Esophagus (tissue), 2 donors: ENCODE data around the gene FAM161B. TPM values are rescaled to one million over a fixed set of nuclear protein-coding genes. Genes with fewer than 3 reads are reported as not detected.
A peak's percentile ranks its signal among the peaks of the same experiment; 100 is the strongest.
"Not testable (repeated sequence)": the region's sequence is repeated elsewhere in the genome, so short reads cannot be mapped to it uniquely, and the experiment has no call there.

ENCODE experiments used
- H3K27ac ChIP-seq, 2 donors: one replicate each; pipeline ENCODE4 v1.5.1; 2013; ENCODE audit warnings: low read depth in 2 of 2, mild to moderate bottlenecking in 2 of 2, inconsistent platforms in 1 of 2, low read length in 1 of 2, moderate library complexity in 1 of 2
- H3K27me3 ChIP-seq, 2 donors: one replicate each; pipeline ENCODE4 v1.6.1; 2013; ENCODE audit warnings: low read length in 2 of 2, control low read depth in 1 of 2, mild to moderate bottlenecking in 1 of 2; ENCODE audit not compliant: insufficient read depth in 2 of 2, control insufficient read depth in 1 of 2
- H3K36me3 ChIP-seq, 2 donors: one replicate each; pipeline ENCODE4 v1.6.1; 2013; ENCODE audit warnings: low read length in 1 of 2; ENCODE audit not compliant: control insufficient read depth in 2 of 2, insufficient read depth in 2 of 2
- H3K4me1 ChIP-seq, 2 donors: one replicate each; pipeline ENCODE4 v1.6.1; 2013; ENCODE audit warnings: low read length in 1 of 2; ENCODE audit not compliant: control insufficient read depth in 2 of 2, insufficient read depth in 2 of 2
- H3K4me3 ChIP-seq, 2 donors: one replicate each; pipeline ENCODE4 v1.5.1; 2013; ENCODE audit warnings: low read length in 2 of 2, mild to moderate bottlenecking in 2 of 2, low read depth in 1 of 2, moderate library complexity in 1 of 2
- H3K9me3 ChIP-seq, 2 donors: one replicate each; pipeline ENCODE4 v1.6.1; 2013; ENCODE audit warnings: mild to moderate bottlenecking in 2 of 2, low read depth in 1 of 2, low read length in 1 of 2, moderate library complexity in 1 of 2; ENCODE audit not compliant: control insufficient read depth in 2 of 2, insufficient read depth in 1 of 2
- WGBS, 2 donors: extraction: QIAGEN DNeasy Blood & Tissue Kit; methylation state at CpG; one replicate each; pipeline ENCODE4 v1.1.7; 2013; 5-methylcytosine and 5-hydroxymethylcytosine counted together
- polyA plus RNA-seq, 2 donors: library from polyadenylated mRNA; stranded (reverse); fragments of 200-250 nt; gene quantifications; one replicate each; pipeline ENCODE4 v1.2.3, GENCODE V29; 2013
- donor health status: healthy with polysubstance abuse.
- donor health status: Bipolar disorder and iron deficiency.

Gene FAM161B
- 1 to 10 TPM; 1.6 to 1.9 TPM for polyA plus RNA-seq

DNA sequence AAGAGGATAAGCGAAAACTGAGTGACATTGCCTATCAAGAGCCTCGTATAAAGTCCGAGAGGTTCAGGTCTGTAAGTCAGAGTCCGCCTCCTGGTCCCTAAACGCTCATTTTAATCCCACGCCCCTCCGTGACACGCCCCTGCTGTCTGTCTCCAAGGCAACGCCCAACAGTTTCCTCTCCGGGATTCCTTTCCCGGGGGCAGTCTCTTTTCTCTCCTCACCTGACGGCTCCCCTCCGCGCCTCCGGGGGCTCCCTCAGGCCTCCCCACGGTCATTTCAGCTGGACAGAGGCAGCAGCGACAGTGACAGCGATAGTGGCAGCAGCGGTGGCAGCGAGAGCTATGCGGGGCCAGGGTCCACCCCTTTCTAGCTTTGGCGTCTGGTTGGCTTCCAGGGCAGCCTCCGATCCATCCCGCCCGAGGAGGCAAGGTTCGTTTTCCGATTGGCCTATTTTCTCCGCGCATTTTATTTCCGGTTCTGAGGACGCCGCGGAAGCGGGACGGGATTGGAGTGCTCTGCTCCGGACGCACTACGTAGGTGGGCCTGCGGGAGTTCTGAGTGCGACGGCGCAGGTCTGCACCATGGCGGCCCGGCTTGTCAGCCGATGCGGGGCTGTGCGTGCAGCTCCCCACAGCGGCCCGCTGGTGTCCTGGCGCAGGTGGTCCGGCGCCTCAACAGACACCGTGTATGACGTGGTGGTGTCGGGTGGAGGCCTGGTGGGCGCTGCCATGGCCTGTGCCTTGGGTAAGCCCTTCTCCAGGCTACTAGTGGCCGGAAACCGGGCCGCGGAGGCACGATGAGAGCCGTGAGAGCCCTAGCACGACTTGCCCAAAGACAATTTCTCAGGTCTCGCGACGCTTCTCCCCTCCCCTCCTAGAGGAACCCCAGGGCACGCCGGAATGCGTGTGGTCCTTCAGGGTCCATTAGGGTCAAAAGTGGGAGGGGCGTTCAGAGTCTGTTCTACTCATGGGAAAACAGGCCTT lies at the start of gene FAM161B, which contains the start of gene COQ6:
Gene FAM161B (minus strand): TSS at position 343 of the 983 bp plus-strand sequence. CDS start 68 bp downstream, at position 275.
Gene COQ6 (plus strand): TSS at position 551 of the 983 bp plus-strand sequence. CDS start 31 bp downstream, at position 582.
- H3K4me3 ChIP-seq, result peak within 1 kb of the TSS; percentile 88 to 94
- H3K9me3 ChIP-seq, result no peaks in the 10 kb centered on the region
- peak within 1 kb of the TSS; percentile 93 to 99 for H3K27ac ChIP-seq
- WGBS, 2 donors, result 0 to 1% methylated on average over 70 of the region's 70 CpGs
- H3K27me3 ChIP-seq, result no peaks in the 10 kb centered on the region
- H3K36me3 ChIP-seq, result peaks cover 0 to 8% of the 10 kb centered on the region in 2 donors
- H3K4me1 ChIP-seq, result peaks cover 0 to 2% of the 10 kb centered on the region in 2 donors

- Histone ChIP-seq H3K27me3 (no peaks in the 10 kb centered on the region), H3K36me3 (no peaks in the 10 kb centered on the region), H3K4me1 (no peaks in the 10 kb centered on the region), H3K4me3 (no peak overlapping the region), H3K9me3 (no peaks in the 10 kb centered on the region), H3K27ac (no peak overlapping the region)
- WGBS, 2 donors, result 73 to 91% methylated on average over 2 of the region's 2 CpGs
Observed at GRCh38 chr14:73998726-73999125, 48.8 kb upstream of the FAM161B start.

GRCh38 chr14:73997944-73998447 lies 48.1 kb upstream of the FAM161B start:
- Histone ChIP-seq H3K4me3 (no peak overlapping the region), H3K27ac (no peak overlapping the region), H3K27me3 (no peaks in the 10 kb centered on the region), H3K36me3 (no peaks in the 10 kb centered on the region), H3K4me1 (no peaks in the 10 kb centered on the region), H3K9me3 (no peaks in the 10 kb centered on the region)
- WGBS, 2 donors, result 73 to 85% methylated on average over 7 of the region's 7 CpGs

DNA sequence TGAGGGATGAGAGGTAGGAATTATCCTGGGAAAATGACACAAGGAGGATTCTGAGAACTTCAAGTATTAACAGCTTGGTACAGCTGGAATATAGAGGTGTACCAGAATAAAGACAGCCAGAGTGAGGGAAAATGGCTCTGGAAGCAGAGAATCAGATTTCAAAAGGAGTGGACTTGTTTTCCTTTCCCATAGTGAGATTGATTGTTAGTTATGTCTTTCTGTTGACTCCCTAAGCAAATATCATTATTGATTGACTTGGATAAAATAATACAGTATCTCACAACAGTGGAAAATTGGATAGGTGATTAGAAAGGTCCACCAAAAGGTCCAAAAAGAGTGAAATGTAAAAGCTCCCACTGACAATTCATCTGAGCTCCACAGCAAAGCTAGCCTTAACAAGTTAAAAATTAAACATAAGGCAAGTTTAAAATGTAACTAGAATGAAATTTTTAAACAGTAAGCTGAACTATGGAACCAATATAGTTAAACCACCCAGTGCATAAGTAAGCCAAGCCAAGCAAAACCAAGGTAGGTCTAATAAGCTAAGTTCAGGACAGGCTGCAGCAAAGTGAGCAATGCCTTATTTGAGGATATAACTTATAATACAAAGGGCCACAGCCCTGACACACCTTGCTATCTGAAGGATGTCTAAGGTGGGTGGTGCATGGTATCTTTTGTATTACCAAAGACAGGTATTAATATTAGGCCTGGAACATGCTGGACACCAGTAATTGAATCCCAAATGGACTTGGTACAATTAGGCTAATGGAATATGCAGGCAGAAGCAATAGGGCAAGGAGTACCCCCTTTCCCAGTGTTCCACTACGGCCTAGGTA lies 47.4 kb upstream of the FAM161B start:
- no peaks in the 10 kb centered on the region for H3K36me3 ChIP-seq
- no peaks in the 10 kb centered on the region for H3K27me3 ChIP-seq
- 83 to 88% methylated on average over 1 of the region's 1 CpG for WGBS, 2 donors
- no peak overlapping the region for H3K27ac ChIP-seq
- H3K9me3 ChIP-seq, result no peaks in the 10 kb centered on the region
- no peak overlapping the region for H3K4me3 ChIP-seq
- H3K4me1 ChIP-seq, result no peaks in the 10 kb centered on the region

GRCh38 chr14:73996731-73997107 lies 46.8 kb upstream of the FAM161B start:
- no peaks in the 10 kb centered on the region for H3K27me3 ChIP-seq
- H3K4me3 ChIP-seq, result no peak overlapping the region
- no peaks in the 10 kb centered on the region for H3K36me3 ChIP-seq
- no peak overlapping the region for H3K27ac ChIP-seq
- H3K4me1 ChIP-seq, result no peaks in the 10 kb centered on the region
- 54 to 68% methylated on average over 2 of the region's 2 CpGs for WGBS, 2 donors
- H3K9me3 ChIP-seq, result no peaks in the 10 kb centered on the region

DNA sequence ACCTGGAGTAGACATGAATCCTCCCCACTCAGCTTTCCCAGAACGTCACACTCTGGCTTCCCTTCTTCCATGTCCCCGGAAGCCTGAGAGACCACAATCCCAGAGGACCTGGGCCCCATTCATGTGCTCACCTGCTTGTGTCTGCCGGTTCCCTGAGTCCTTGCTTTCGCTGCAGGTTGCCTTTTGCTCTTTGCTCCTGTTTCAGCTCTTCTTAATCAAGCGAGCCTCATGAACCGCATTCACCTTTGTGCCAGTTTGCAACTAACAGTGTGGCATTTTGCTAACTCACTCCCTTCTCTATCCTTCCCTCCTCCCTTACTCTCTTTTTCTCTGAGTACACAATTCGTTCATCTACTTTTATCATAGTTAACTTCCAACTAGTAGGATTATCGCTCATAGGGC lies 46.1 kb upstream of the FAM161B start:
- Histone ChIP-seq H3K9me3 (no peaks in the 10 kb centered on the region), H3K27ac (no peak overlapping the region), H3K36me3 (no peaks in the 10 kb centered on the region), H3K4me1 (no peaks in the 10 kb centered on the region), H3K27me3 (no peaks in the 10 kb centered on the region), H3K4me3 (no peak overlapping the region)
- 81 to 93% methylated on average over 8 of the region's 8 CpGs for WGBS, 2 donors

DNA sequence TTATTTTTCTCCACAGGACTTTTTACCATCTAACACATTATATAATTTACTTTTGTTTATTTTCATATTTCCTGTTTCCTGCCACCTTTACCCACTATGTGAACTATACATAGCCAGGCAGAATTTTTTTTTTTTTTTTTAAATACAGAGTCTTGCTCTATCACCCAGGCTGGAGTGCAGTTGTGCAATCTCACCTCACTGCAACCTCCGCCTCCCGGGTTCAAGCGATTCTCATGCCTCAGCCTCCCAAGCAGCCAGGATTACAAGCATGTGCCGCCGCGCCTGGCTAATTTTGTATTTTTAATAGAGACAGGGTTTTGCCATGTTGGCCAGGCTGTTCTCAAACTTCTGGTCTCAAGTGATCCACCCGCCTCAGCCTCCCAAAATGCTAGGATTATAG lies 45.0 kb upstream of the FAM161B start:
- 95% methylated on average over 7 of the region's 7 CpGs for WGBS, 2 donors
- H3K4me1 ChIP-seq, H3K27me3 ChIP-seq, H3K9me3 ChIP-seq, H3K4me3 ChIP-seq, H3K27ac ChIP-seq, H3K36me3 ChIP-seq: not testable (repeated sequence)

- no peak overlapping the region for H3K27ac ChIP-seq
- H3K27me3 ChIP-seq, result no peaks in the 10 kb centered on the region
- no peaks in the 10 kb centered on the region for H3K9me3 ChIP-seq
- no peaks in the 10 kb centered on the region for H3K4me1 ChIP-seq
- WGBS, 2 donors, result 47 to 73% methylated on average over 4 of the region's 4 CpGs
- H3K36me3 ChIP-seq, result peaks cover 0 to 2% of the 10 kb centered on the region in 2 donors
- H3K4me3 ChIP-seq, result no peak overlapping the region
Observed at GRCh38 chr14:73991092-73991491, 41.2 kb upstream of the FAM161B start.

- H3K4me3 ChIP-seq, H3K36me3 ChIP-seq, H3K9me3 ChIP-seq, H3K27me3 ChIP-seq, H3K27ac ChIP-seq, H3K4me1 ChIP-seq: not testable (repeated sequence)
- 79 to 88% methylated on average over 5 to 6 of the region's 7 CpGs for WGBS, 2 donors
Observed at GRCh38 chr14:73988656-73989055, 38.8 kb upstream of the FAM161B start.
